Measurements from ENCODE around the gene ZNF354B.

The ZNF354B gene

DNA sequence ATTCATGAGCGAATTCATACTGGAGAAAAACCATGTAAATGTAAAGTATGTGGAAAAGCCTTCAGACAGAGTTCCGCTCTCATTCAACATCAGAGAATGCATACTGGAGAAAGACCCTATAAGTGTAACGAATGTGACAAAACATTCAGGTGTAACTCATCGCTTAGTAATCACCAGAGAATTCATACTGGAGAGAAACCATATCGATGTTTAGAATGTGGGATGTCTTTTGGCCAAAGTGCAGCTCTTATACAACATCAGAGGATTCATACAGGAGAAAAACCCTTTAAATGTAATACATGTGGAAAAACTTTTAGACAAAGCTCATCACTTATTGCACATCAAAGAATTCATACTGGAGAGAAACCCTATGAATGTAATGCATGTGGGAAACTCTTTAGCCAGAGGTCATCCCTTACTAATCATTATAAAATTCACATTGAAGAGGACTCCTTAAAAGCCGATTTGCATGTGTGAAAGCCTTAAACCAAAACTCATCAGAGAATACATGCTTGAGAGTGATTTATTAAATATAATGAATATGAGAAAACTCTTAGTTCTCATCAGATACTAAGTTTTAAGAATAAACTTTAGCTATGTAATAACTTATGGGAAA is 24.2 kb downstream of the ZNF354B start:
- DNase-seq: no peak

DNA sequence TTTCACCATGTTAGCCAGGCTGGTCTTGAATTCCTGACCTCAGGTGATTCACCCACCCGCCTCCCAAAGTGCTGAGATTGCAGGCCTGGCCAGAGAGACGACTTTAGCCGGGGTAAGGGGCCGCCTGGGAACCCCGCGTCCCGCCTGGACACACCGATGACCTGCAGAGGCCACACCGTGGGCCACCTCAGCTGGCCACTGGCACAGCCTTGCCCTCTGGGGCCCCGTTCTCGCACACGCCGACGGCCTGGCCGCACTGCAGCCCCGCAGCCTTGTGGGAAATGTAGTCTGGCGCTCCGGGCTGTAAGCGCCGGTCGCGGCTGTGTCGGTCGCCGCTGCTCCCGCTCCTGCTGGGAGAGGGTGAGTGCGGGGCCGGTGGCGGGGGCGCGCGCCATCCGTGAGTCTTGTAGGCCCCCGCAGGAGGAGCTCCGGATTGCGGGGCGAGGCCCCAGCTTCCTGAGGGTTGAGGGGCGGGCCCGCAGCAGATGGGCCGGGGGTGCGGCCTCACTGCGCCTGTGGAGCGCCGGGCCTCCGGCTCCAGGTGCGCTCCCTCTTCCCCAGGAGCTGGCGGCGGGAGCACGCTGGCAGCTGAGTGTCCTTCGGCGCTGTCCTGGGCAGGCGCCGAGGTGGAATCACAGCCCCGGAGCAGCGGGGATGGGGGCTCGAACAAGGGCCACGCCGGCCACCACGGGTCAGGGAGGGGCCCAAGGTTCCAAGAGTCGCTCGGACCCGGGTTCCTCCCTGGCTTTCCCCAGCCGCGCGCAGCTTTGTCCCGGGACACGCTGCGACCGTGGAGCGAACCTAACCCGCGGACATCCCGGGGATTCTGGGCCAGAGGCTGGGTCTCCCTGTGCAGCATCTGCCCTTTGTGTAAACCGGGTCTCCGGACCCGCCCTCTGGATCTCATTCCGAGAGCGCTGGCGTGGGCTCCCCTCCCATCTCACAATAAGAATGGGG is 36.1 kb downstream of the ZNF354B start, which contains the start of gene ZFP2:
Gene ZFP2 (plus strand): TSS at position 299 of the 957 bp plus-strand sequence. CDS start 35,401 bp downstream, outside the sequence.
- DNase-seq: peak; percentile 88

DNA sequence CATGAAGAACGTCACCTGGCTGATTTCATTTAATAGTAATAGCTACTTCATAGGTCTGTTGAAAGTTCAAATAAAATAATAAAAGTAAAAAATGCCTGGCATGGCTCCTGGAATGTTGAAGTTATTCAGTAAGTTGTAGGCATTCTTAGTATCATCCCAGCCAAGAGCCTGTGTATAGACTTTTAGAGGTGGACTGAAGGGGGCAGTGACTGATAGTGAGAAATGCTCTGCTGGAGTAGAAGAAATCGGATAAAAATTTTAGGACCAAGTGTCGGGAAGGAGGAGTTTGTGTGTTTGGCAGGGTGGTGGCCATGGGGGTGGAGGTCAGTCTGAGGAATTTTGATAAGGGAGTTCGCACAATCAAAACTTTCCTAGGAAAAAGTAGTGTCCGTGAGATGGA is 39.5 kb downstream of the ZNF354B start:
- no peak for DNase-seq

DNA sequence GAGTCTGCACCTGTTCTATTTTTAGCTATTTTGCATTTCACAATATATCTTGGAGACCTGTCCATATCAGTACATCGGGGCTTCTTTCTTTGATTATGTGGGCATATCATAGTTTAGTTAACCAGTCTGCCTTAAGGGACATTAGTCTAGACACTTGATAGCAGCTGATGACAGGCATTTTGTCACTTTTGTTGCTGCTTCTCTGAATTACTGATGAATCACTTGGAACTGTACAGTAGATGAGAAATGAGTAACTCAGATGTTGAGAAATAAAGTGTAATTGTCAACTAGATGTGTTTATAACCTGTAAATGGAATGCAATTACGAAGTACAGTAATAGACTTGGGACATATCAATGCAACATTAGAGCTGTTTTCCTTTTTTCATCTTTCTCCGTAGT is 43.1 kb downstream of the ZNF354B start:
- DNase-seq: no peak

DNA sequence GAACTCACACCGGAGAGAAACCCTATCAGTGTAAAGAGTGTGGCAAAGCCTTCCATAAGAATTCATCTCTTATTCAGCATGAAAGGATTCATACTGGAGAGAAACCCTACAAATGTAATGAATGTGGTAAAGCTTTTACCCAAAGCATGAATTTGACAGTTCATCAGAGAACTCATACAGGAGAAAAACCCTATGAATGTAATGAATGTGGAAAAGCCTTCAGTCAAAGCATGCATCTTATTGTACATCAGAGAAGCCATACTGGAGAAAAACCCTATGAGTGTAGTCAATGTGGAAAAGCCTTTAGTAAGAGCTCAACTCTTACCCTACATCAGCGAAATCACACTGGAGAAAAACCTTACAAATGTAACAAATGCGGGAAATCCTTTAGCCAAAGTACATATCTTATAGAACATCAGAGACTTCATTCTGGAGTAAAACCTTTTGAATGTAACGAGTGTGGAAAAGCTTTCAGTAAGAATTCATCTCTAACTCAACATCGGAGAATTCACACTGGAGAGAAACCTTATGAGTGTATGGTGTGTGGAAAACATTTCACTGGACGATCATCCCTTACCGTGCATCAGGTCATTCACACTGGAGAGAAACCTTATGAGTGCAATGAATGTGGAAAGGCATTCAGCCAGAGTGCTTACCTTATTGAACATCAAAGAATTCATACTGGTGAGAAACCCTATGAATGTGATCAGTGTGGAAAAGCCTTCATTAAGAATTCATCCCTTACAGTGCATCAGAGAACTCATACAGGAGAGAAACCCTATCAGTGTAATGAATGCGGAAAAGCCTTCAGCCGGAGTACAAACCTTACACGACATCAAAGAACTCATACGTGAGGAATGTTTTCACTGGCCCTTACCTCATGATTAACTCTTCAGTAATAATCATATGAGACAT is 72.3 kb downstream of the ZNF354B start:
- DNase-seq: no peak

Data from NCI-H69 (cell line).